Measurements from ENCODE around the gene EMX2. TPM values are rescaled to one million over a fixed set of nuclear protein-coding genes. Genes with fewer than 3 reads are reported as not detected.

The EMX2 gene
- not detected in 2 replicates for total RNA-seq (2014; rRNA removed; shearing (Covaris generic))
- not detected in 2 replicates for polyA plus RNA-seq (2016; fragmentation: Nextera tagmentation; extraction: Ambion mirVana)
- long read RNA-seq = 0 reads

- H3K27me3 ChIP-seq (ENCODE audit: insufficient read depth) = peaks cover 100% of the 10 kb centered on the region
- peaks cover 42% of the 10 kb centered on the region for H3K4me1 Mint-ChIP-seq
- H3K27ac Mint-ChIP-seq = no peak within 1 kb of the TSS
- H3K4me3 ChIP-seq = peak within 1 kb of the TSS; percentile 68
- peaks cover 97% of the 10 kb centered on the region for H3K27me3 Mint-ChIP-seq (ENCODE audit: insufficient read depth, low read depth, poor library complexity)
- H4K20me1 ChIP-seq (replicated peaks; ENCODE audit: insufficient read depth) = peaks cover 23% of the 10 kb centered on the region
- no peaks in the 10 kb centered on the region for H3K79me2 ChIP-seq (replicated peaks; ENCODE audit: insufficient read depth)
- H3K36me3 ChIP-seq (ENCODE audit: insufficient read depth) = no peaks in the 10 kb centered on the region
- no peaks in the 10 kb centered on the region for H3F3A ChIP-seq (replicated peaks; ENCODE audit: low read depth)
- DNase-seq (ENCODE audit: low spot score) = peak; percentile 61
- no peaks in the 10 kb centered on the region; the same call in 2 of the 3 replicates for H3K36me3 Mint-ChIP-seq (ENCODE audit: low read depth)
- peak within 1 kb of the TSS; percentile 97 for H2AFZ ChIP-seq
- peak within 1 kb of the TSS; percentile 94 for H3K4me2 ChIP-seq
- no peak for ATAC-seq
- no peak within 1 kb of the TSS for H3K27ac ChIP-seq (ENCODE audit: low read depth)
- H3K4me3 Mint-ChIP-seq = peak within 1 kb of the TSS; percentile 75
- TF ChIP-seq ZNF462 (CRISPR knock-in tag; IDR thresholded peaks at IDR 0.05) (no peak), POLR2AphosphoS5 (IDR thresholded peaks at IDR 0.05; ENCODE audit: low read depth) (no peak), CREB1 (CRISPR knock-in tag; IDR thresholded peaks at IDR 0.05; ENCODE audit: low read depth) (no peak), JUNB (IDR thresholded peaks at IDR 0.05; ENCODE audit: unreplicated experiment) (no peak), ZNF114 (CRISPR knock-in tag; IDR thresholded peaks at IDR 0.05) (no peak), ZNF331 (CRISPR knock-in tag; IDR thresholded peaks at IDR 0.05; ENCODE audit: low read depth) (no peak), REST (IDR thresholded peaks at IDR 0.05; ENCODE audit: unreplicated experiment) (no peak)
- H3K4me1 ChIP-seq (ENCODE audit: insufficient read depth) = peaks cover 52% of the 10 kb centered on the region
- H3K9me3 Mint-ChIP-seq = peaks cover 5% of the 10 kb centered on the region; the same call in 2 of the 3 replicates
- H3K9me2 ChIP-seq (ENCODE audit: insufficient read depth) = no peaks in the 10 kb centered on the region
These were observed at the start of gene EMX2 for GRCh38 chr10:117542706-117543224. EMX2 (plus strand) TSS chr10:117542746; CDS start chr10:117543268, 522 bp downstream.
